HG03469 (cell line): ENCODE data around the gene DIPK1A.

Source experiments
- ATAC-seq: cut with Tn5 transposase; IDR thresholded peaks from one replicate; pipeline ENCODE4 v1.9.1; 2021; ENCODE audit warnings: mild to moderate bottlenecking, moderate library complexity, moderate number of reproducible peaks; ENCODE audit not compliant: unreplicated experiment

Gene DIPK1A

GRCh38 chr1:92953491-92953890 is 7.8 kb downstream of the DIPK1A start:
- ATAC-seq, result peak; percentile 58

- no peak for ATAC-seq
Measured at GRCh38 chr1:92952714-92953113, 8.5 kb downstream of the DIPK1A start.

- peak; percentile 50 for ATAC-seq
Measured at GRCh38 chr1:92951141-92951582, 10.1 kb downstream of the DIPK1A start.

- no peak for ATAC-seq
Measured at GRCh38 chr1:92949937-92950817, 11.1 kb downstream of the DIPK1A start.

DNA sequence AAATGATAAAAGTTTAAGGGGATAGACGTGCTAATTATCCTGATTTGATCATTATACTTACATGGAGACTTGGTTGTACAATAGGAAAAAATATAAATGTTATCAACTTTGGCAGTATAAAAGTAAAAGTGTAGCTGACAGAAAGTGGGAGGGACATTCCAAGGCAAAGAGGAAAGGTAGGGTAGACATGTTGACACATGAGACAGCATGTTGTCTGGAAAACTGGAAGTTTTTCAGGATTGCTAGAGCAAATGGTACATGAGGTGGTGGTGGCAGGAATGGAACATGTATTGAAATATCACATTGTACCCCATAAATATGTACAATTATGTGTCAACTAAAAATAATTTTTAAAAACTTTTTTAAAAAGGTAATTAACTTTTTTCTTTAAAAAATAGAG is 13.2 kb downstream of the DIPK1A start:
- ATAC-seq, result no peak

GRCh38 chr1:92945748-92946270 is 15.5 kb downstream of the DIPK1A start:
- ATAC-seq, result no peak

DNA sequence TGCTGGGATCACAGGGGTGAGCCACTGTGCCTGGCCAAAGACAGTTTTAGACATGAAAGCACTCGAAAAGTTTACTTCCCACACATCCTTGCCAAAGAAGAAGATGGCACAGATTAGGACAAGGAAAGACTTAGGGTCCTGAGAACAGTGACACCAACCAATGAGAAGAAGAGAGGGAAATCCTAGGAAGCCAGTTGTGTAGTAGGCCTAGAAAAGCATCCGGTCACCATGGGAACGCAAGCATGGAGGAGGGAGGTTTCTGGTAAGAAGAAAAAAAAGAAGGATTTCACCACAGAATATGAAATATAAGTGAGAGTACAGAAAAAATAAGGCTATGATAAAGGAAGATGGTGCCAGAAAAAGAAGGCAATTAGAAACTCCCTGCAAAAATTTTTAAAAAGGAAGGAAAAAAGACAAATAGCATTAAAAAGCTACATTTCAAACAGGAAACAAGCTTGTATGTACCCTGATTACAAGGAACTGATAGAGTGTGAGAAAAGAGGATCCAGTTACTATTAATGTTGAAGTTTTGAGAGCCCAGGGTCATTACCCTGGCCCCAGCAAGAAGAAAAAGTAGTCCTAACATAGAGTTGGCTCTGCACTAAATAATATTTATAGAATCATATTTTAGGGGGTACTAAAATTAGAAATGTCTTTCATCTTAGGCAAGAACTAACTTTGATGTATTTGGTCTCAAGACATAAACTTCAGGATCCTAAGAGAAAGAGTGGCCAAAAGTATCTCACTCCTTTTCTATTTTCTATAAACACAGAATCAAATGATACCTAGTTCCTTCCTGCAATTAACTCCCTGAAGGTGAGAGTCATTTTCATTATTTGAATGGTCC is 16.1 kb downstream of the DIPK1A start:
- ATAC-seq, result no peak

GRCh38 chr1:92943502-92943847 is 17.8 kb downstream of the DIPK1A start:
- ATAC-seq, result no peak

- no peak for ATAC-seq
Measured at GRCh38 chr1:92940541-92940940, 20.7 kb downstream of the DIPK1A start.

GRCh38 chr1:92937731-92938130 is 23.5 kb downstream of the DIPK1A start:
- no peak for ATAC-seq

DNA sequence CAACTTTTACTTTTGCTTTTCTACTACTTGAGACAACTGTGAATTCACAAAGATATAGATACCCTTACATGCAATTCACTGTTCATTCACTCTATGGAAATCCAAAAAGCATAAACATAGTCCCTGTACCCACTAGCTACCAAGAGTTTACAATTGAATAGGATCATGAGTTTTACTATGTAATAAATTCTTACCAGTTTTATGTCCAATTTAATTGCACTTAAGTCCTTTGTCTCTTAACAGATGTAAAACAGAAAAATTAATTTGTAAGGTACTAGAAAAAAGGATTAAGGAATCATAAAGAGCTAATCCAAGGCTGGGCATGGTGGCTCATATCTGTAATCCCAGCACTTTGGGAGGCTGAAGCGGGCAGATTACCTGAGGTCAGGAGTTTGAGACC is 24.4 kb downstream of the DIPK1A start:
- no peak for ATAC-seq

DNA sequence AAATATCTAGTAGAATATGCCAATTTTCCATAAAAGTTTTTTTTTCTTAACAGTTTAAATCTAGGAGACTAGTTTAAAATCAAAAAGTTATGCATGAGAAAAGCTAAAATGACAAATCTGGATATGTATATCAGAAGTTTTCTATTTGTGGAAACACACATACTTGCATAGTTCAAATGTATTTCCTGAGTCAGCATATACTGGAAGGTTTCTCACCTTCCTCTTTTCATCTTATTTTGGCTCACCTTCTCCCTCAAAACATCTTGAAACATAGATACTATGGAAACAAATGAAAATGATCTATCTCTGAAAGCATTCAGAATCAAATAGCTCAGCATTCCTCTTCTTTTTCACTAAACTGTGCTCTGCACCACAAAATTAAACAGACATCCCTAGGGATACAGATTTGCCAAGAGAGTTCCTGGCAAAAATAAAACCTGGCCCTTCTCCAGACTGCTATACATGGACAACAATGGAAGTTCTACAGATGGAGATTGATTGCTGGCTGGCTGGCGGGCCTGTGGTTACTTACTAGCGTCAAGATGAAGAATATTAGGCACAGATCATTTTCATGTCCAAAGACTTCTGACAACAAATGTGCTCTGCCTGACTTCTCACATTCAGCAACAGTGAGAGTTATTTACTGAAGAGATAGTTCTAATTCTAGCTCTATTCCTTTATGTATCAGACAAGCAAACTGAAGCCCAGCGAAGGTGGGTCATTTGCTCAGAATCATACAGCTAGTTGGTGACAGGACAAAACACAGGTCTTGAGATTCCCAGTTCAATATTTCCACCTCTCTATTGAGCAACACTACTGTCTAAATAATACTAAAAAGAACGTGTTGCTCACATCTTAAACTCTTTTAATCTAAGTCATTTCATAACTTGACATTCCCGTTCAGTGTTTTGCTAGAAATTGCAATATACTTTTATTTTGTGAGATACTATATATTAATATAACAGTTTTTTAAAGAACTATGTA is 26.6 kb downstream of the DIPK1A start:
- ATAC-seq, result no peak

DNA sequence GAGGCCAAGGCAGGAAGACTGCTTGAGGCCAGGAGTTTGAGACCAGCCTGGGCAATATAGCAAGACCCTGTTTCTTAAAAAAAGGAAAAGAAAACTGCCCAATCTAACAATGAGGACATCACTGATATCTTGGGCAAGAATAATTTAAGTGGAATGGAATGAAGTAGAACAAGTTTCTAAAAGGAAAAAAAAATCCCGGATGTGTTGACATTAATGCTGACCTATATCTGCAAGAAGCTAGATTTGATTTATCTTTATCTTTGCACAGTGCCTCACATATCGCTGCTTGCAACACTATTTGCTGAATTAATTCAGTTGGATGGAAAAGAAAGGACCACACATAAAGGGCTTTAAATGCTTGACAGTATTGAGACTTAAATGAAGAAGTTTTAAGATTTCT is 27.8 kb downstream of the DIPK1A start:
- no peak for ATAC-seq

DNA sequence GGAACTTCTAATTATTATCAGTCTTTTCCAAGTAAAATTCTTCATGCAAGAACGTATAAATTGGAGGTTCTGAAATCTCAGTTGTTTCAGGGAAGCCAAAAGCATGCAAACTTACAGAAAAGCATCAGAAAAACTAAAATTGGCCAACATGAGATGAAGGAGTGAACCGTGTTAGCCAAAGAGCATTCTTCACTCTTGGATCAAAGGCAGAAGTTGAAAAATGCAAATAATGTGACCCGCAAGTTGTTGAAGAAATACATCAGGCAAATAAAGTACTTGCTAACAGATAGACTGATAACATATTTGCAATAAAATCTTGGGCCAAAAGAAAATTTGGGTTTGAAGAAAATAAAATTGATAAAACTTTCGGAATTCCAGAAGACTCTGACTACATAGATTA is 29.6 kb downstream of the DIPK1A start:
- no peak for ATAC-seq

- no peak for ATAC-seq
Measured at GRCh38 chr1:92929461-92929860, 31.8 kb downstream of the DIPK1A start.

DNA sequence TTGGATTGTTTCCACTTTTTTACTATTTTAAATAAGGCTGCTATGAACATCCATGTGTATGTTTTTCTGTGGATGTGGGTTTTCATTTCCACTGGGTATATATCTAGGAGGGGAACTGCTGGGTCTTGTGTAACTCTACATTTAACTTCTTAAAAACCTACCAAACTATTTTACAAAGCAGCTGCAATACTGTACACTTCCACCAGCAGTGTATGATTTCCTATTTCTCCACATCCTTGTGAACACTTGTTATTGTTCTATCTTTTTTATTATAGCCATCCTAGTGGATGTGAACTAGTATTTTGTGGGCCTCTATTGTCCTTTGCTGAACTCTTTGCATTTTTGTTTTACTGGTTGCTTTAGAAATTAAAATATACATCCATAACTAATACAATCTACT is 33.4 kb downstream of the DIPK1A start:
- ATAC-seq, result no peak

DNA sequence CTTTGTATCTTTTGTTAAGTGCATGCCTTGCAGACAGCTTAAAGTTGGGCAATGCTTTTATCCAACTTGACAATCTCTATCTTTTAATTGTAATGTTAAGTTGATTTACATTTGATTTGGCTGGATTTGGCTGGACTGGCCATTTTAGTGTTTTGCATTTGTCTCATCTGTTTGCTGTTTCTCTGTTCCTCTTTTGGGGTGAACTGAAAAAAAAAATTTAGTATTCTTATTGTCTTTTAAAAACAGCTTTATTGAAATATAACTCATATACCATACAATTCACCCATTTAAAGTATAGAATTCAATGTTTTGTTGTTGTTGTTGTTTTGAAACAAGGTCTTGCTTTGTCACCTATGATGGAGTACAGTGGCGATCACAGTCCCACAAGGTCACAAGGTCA is 34.4 kb downstream of the DIPK1A start:
- ATAC-seq, result no peak

- ATAC-seq, result no peak
Measured at GRCh38 chr1:92924501-92924900, 36.8 kb downstream of the DIPK1A start.

DNA sequence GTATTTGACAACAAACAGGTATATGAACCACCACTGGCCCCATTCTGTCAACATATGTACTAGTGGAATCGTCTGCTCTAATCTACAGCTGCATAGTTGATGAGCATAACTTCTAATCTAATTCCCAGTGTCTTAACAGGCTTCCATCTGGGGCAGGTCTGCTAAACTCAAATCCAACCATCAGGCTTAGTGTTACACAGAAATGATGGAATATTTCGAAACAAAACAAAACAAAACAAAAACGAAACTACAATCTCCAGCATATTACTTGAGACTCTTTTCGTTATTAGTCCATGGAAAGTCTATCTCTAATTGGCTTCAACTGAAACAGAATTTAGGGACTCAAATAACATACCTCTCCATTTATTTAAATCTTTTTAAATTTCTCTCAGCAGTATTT is 37.6 kb downstream of the DIPK1A start:
- ATAC-seq, result no peak

DNA sequence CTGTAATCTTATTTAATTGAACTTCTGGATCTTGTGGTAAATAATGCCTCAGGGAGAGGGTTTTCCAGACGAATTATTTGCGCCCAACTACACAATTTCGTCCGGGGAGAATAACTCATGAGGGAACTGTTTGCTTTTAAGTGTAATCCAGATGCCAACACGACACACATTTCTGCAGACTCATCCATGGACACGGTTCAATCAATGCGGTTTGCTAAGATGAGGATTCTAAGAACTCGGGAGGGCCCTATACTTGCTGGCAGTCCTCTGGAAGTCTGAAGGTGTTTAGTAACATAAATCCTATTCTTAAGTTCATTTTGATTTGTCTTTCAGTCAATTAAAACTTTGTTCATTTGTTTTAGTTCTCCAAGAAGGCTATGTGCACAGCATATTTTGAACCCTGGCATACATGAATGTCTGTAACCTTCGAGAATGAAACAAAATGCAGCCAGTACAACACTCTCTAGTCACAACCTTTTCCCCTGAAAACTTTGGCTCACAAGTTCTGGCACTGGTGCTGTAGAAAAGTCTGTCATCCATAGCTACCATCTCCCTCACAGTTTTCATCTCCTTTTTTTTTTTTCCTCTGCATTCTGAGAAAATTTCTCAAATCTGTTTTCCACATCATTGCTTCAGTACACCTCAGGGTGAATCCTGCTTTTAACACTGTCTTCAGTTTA is 38.8 kb downstream of the DIPK1A start:
- ATAC-seq, result no peak
